Measurements from ENCODE around the gene KAT2A. TPM values are rescaled to one million over a fixed set of nuclear protein-coding genes. Genes with fewer than 3 reads are reported as not detected.

The KAT2A gene
- total RNA-seq, 1 donor from 2014 or later: 18.4 TPM

GRCh38 chr17:42094375-42095069, 26.6 kb downstream of the KAT2A start:
- Histone ChIP-seq H3K27ac (no peak overlapping the region), H2AFZ (replicated peaks) (no peak overlapping the region), H4K20me1 (ENCODE audit: low read depth) (no peaks in the 10 kb centered on the region), H3K4me1 (peaks cover 7% of the 10 kb centered on the region), H3K4me3 (no peak overlapping the region), H3K9me3 (ENCODE audit: low read depth) (no peaks in the 10 kb centered on the region), H3K36me3 (no peaks in the 10 kb centered on the region), H3K9ac (no peak overlapping the region), H3K27me3 (peaks cover 35% of the 10 kb centered on the region), H3F3A (ENCODE audit: low read depth) (peaks cover 12% of the 10 kb centered on the region), H3K79me2 (ENCODE audit: low read depth) (no peaks in the 10 kb centered on the region), H3K4me2 (no peak overlapping the region)
- no peak for DNase-seq (ENCODE audit: low spot score)
- Mint-ChIP-seq H3K36me3 (no peaks in the 10 kb centered on the region), H3K4me3 (no peak overlapping the region), H3K27me3 (ENCODE audit: insufficient read depth, low read depth) (peaks cover 22% of the 10 kb centered on the region), H3K9me3 (no peaks in the 10 kb centered on the region), H3K27ac (no peak overlapping the region), H3K4me1 (peaks cover 22% of the 10 kb centered on the region)
- TF ChIP-seq EZH2 (IDR thresholded peaks at IDR 0.05) (no peak), EZH2phosphoT487 (IDR thresholded peaks at IDR 0.05) (no peak), CTCF (IDR thresholded peaks at IDR 0.05) (no peak)

GRCh38 chr17:42092939-42093338, 28.2 kb downstream of the KAT2A start:
- H2AFZ ChIP-seq (replicated peaks): no peak overlapping the region
- H3K4me3 ChIP-seq: no peak overlapping the region
- TF ChIP-seq EZH2 (IDR thresholded peaks at IDR 0.05) (no peak), CTCF (IDR thresholded peaks at IDR 0.05) (no peak), EZH2phosphoT487 (IDR thresholded peaks at IDR 0.05) (no peak)
- Mint-ChIP-seq H3K4me1 (peaks cover 11% of the 10 kb centered on the region), H3K4me3 (no peak overlapping the region), H3K36me3 (no peaks in the 10 kb centered on the region), H3K9me3 (no peaks in the 10 kb centered on the region), H3K27me3 (ENCODE audit: insufficient read depth, low read depth) (peaks cover 20% of the 10 kb centered on the region), H3K27ac (no peak overlapping the region)
- no peaks in the 10 kb centered on the region for H3K36me3 ChIP-seq
- DNase-seq (ENCODE audit: low spot score): no peak
- no peak overlapping the region for H3K9ac ChIP-seq
- no peaks in the 10 kb centered on the region for H3K9me3 ChIP-seq (ENCODE audit: low read depth)
- peaks cover 20% of the 10 kb centered on the region for H3K27me3 ChIP-seq
- no peaks in the 10 kb centered on the region for H3K79me2 ChIP-seq (ENCODE audit: low read depth)
- H3K4me2 ChIP-seq: no peak overlapping the region
- H3K27ac ChIP-seq: no peak overlapping the region
- peaks cover 4% of the 10 kb centered on the region for H3K4me1 ChIP-seq
- peaks cover under 1% of the 10 kb centered on the region for H3F3A ChIP-seq (ENCODE audit: low read depth)
- H4K20me1 ChIP-seq (ENCODE audit: low read depth): no peaks in the 10 kb centered on the region

GRCh38 chr17:42090964-42091790, 30.0 kb downstream of the KAT2A start:
- Histone ChIP-seq H3K36me3 (no peaks in the 10 kb centered on the region), H3K9me3 (ENCODE audit: low read depth) (no peaks in the 10 kb centered on the region), H3K4me1 (no peaks in the 10 kb centered on the region), H3K4me3 (no peak overlapping the region), H3K27ac (no peak overlapping the region), H4K20me1 (ENCODE audit: low read depth) (no peaks in the 10 kb centered on the region), H2AFZ (replicated peaks) (no peak overlapping the region), H3K9ac (no peak overlapping the region), H3F3A (ENCODE audit: low read depth) (no peaks in the 10 kb centered on the region), H3K79me2 (ENCODE audit: low read depth) (no peaks in the 10 kb centered on the region), H3K27me3 (peaks cover 2% of the 10 kb centered on the region), H3K4me2 (no peak overlapping the region)
- Mint-ChIP-seq H3K4me1 (peaks cover 8% of the 10 kb centered on the region), H3K36me3 (no peaks in the 10 kb centered on the region), H3K27ac (no peak overlapping the region), H3K4me3 (no peak overlapping the region), H3K27me3 (ENCODE audit: insufficient read depth, low read depth) (peaks cover 11% of the 10 kb centered on the region), H3K9me3 (no peaks in the 10 kb centered on the region)
- no peak for DNase-seq (ENCODE audit: low spot score)
- TF ChIP-seq EZH2 (IDR thresholded peaks at IDR 0.05): no peak
- TF ChIP-seq EZH2phosphoT487 (IDR thresholded peaks at IDR 0.05): no peak
- no peak for TF ChIP-seq CTCF (IDR thresholded peaks at IDR 0.05)

All from neural progenitor cell (in vitro differentiated cells).